ENCODE results near the gene ANKRD29. TPM values are rescaled to one million over a fixed set of nuclear protein-coding genes. Genes with fewer than 3 reads are reported as not detected.

ANKRD29 gene
- total RNA-seq, 1 donor from 2014 or later: 0.65 TPM

- H3K79me2 ChIP-seq (ENCODE audit: low read depth): no peaks in the 10 kb centered on the region
- H3K4me2 ChIP-seq: no peak overlapping the region
- no peak overlapping the region for H2AFZ ChIP-seq (replicated peaks)
- no peaks in the 10 kb centered on the region for H3K36me3 ChIP-seq
- Mint-ChIP-seq H3K4me3 (no peak overlapping the region), H3K27me3 (ENCODE audit: insufficient read depth, low read depth) (peaks cover 15% of the 10 kb centered on the region), H3K4me1 (peaks cover 6% of the 10 kb centered on the region), H3K27ac (no peak overlapping the region), H3K36me3 (no peaks in the 10 kb centered on the region), H3K9me3 (no peaks in the 10 kb centered on the region)
- no peak for DNase-seq (ENCODE audit: low spot score)
- H4K20me1 ChIP-seq (ENCODE audit: low read depth): no peaks in the 10 kb centered on the region
- H3F3A ChIP-seq (ENCODE audit: low read depth): peaks cover 3% of the 10 kb centered on the region
- no peak overlapping the region for H3K4me3 ChIP-seq
- H3K9ac ChIP-seq: no peak overlapping the region
- no peak for TF ChIP-seq CTCF (IDR thresholded peaks at IDR 0.05)
- no peak for TF ChIP-seq EZH2phosphoT487 (IDR thresholded peaks at IDR 0.05)
- no peak for TF ChIP-seq EZH2 (IDR thresholded peaks at IDR 0.05)
- no peak overlapping the region for H3K27ac ChIP-seq
- no peaks in the 10 kb centered on the region for H3K4me1 ChIP-seq
- peaks cover 39% of the 10 kb centered on the region for H3K27me3 ChIP-seq
- no peaks in the 10 kb centered on the region for H3K9me3 ChIP-seq (ENCODE audit: low read depth)
Observed at GRCh38 chr18:23693846-23694245, 31.1 kb upstream of the ANKRD29 start.

GRCh38 chr18:23690505-23691068 lies 27.9 kb upstream of the ANKRD29 start:
- Histone ChIP-seq H3K4me3 (peak overlapping the region; percentile 62), H3K27me3 (peaks cover 67% of the 10 kb centered on the region), H3K79me2 (ENCODE audit: low read depth) (no peaks in the 10 kb centered on the region), H3K27ac (no peak overlapping the region), H3K36me3 (no peaks in the 10 kb centered on the region), H3K9me3 (ENCODE audit: low read depth) (no peaks in the 10 kb centered on the region), H3F3A (ENCODE audit: low read depth) (peaks cover 10% of the 10 kb centered on the region), H4K20me1 (ENCODE audit: low read depth) (no peaks in the 10 kb centered on the region), H3K4me1 (no peaks in the 10 kb centered on the region), H2AFZ (replicated peaks) (peak overlapping the region; percentile 90), H3K9ac (no peak overlapping the region), H3K4me2 (peak overlapping the region; percentile 90)
- Mint-ChIP-seq H3K4me3 (peak overlapping the region; percentile 82), H3K9me3 (no peaks in the 10 kb centered on the region), H3K4me1 (peaks cover 9% of the 10 kb centered on the region), H3K27me3 (ENCODE audit: insufficient read depth, low read depth) (peaks cover 38% of the 10 kb centered on the region), H3K36me3 (no peaks in the 10 kb centered on the region), H3K27ac (no peak overlapping the region)
- DNase-seq (ENCODE audit: low spot score): peak; percentile 34
- TF ChIP-seq CTCF (IDR thresholded peaks at IDR 0.05): no peak
- no peak for TF ChIP-seq EZH2 (IDR thresholded peaks at IDR 0.05)
- TF ChIP-seq EZH2phosphoT487 (IDR thresholded peaks at IDR 0.05): no peak

- Mint-ChIP-seq H3K36me3 (no peaks in the 10 kb centered on the region), H3K27me3 (ENCODE audit: insufficient read depth, low read depth) (peaks cover 40% of the 10 kb centered on the region), H3K4me1 (peaks cover 9% of the 10 kb centered on the region), H3K9me3 (no peaks in the 10 kb centered on the region), H3K27ac (no peak overlapping the region), H3K4me3 (peak overlapping the region; percentile 82)
- DNase-seq (ENCODE audit: low spot score): peak; percentile 25
- Histone ChIP-seq H3K27me3 (peaks cover 67% of the 10 kb centered on the region), H3K27ac (no peak overlapping the region), H4K20me1 (ENCODE audit: low read depth) (no peaks in the 10 kb centered on the region), H3K4me3 (peak overlapping the region; percentile 62), H2AFZ (replicated peaks) (peak overlapping the region; percentile 90), H3F3A (ENCODE audit: low read depth) (peaks cover 10% of the 10 kb centered on the region), H3K4me1 (no peaks in the 10 kb centered on the region), H3K36me3 (no peaks in the 10 kb centered on the region), H3K4me2 (peak overlapping the region; percentile 90), H3K9me3 (ENCODE audit: low read depth) (no peaks in the 10 kb centered on the region), H3K79me2 (ENCODE audit: low read depth) (no peaks in the 10 kb centered on the region), H3K9ac (no peak overlapping the region)
- TF ChIP-seq EZH2 (IDR thresholded peaks at IDR 0.05) (peak; percentile 96), EZH2phosphoT487 (IDR thresholded peaks at IDR 0.05) (peak; percentile 89), CTCF (IDR thresholded peaks at IDR 0.05) (no peak)
Observed at GRCh38 chr18:23689616-23690504, 27.1 kb upstream of the ANKRD29 start.

Measured in neural progenitor cell (in vitro differentiated cells).